Erythroblast (primary cell): ENCODE measurements around the gene TNPO1.

Experiments
- GATA1 ChIP-seq: IDR thresholded peaks from 2 replicates; pipeline ENCODE4 v1.6.1; 2011; ENCODE audit warnings: low read depth, mild to moderate bottlenecking, control low read depth, low read length, moderate library complexity
- POLR2A ChIP-seq: IDR thresholded peaks from 2 replicates; pipeline ENCODE4 v1.6.1; 2011; ENCODE audit warnings: mild to moderate bottlenecking, low read length

DNA sequence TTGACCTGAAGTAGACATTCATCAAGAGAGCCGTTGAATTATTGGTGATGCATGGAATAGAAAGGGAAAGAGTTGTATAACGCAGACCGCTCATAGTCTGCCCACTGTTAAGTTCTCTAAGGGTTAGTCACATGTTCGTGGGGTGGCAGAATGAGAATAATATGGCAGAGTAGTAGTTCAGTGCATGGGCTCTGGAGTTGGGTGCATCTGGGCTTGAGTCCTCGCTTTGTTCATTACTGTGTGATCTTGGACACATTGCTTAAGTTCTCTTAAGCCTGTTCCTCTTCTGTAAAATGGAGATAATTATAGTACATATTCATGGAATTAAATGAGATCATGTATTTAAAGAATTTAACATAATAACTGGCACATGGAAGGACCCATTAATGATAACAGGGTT, 23.6 kb downstream of the TNPO1 start:
- no peak for TF ChIP-seq POLR2A
- TF ChIP-seq GATA1 = no peak
